GM23248 (cell line): ENCODE data around the gene DGKG. TPM values are rescaled to one million over a fixed set of nuclear protein-coding genes. Genes with fewer than 3 reads are reported as not detected.
A peak's percentile ranks its signal among the peaks of the same experiment; 100 is the strongest.

Source experiments
- DNase-seq: peaks from one replicate; pipeline ENCODE4 v3.0.0-alpha.2; 2015
- H2AFZ ChIP-seq: fragments of 200-600 bp; sonication (generic); 2 replicates; pipeline ENCODE4 v1.6.1; 2016; ENCODE audit warnings: antibody characterized with exemption
- H3F3A ChIP-seq: fragments of 200-600 bp; sonication (generic); 2 replicates; pipeline ENCODE4 v1.6.1; 2016; ENCODE audit warnings: mild to moderate bottlenecking, antibody characterized with exemption, mixed run types; ENCODE audit not compliant: insufficient read depth
- H3K27ac ChIP-seq: fragments of 200-600 bp; sonication (generic); 2 replicates; pipeline ENCODE4 v1.5.1; 2016; ENCODE audit warnings: mild to moderate bottlenecking
- H3K27me3 ChIP-seq: fragments of 200-600 bp; sonication (generic); replicated peaks from 2 replicates; pipeline ENCODE4 v1.6.1; 2016; ENCODE audit warnings: mild to moderate bottlenecking; ENCODE audit not compliant: insufficient read depth
- H3K36me3 ChIP-seq: fragments of 200-600 bp; sonication (generic); 2 replicates; pipeline ENCODE4 v1.6.1; 2016; ENCODE audit warnings: low read depth, mild to moderate bottlenecking
- H3K4me1 ChIP-seq: fragments of 200-600 bp; sonication (generic); 2 replicates; pipeline ENCODE4 v1.6.1; 2016; ENCODE audit warnings: mild to moderate bottlenecking; ENCODE audit not compliant: insufficient read depth
- H3K4me2 ChIP-seq: fragments of 200-600 bp; sonication (generic); one replicate; pipeline ENCODE4 v1.6.1; 2016; ENCODE audit warnings: mild to moderate bottlenecking; ENCODE audit not compliant: unreplicated experiment
- H3K4me3 ChIP-seq: fragments of 200-600 bp; sonication (generic); 2 replicates; pipeline ENCODE4 v1.5.1; 2016; ENCODE audit warnings: mild to moderate bottlenecking
- H3K79me2 ChIP-seq: fragments of 200-600 bp; sonication (generic); 2 replicates; pipeline ENCODE4 v1.6.1; 2016; ENCODE audit warnings: mild to moderate bottlenecking; ENCODE audit not compliant: insufficient read depth
- H3K9ac ChIP-seq: fragments of 200-600 bp; sonication (generic); 2 replicates; pipeline ENCODE4 v1.6.1; 2016; ENCODE audit warnings: mild to moderate bottlenecking
- H3K9me2 ChIP-seq: fragments of 200-600 bp; sonication (generic); 2 replicates; pipeline ENCODE4 v1.6.1; 2016; ENCODE audit warnings: mixed run types, mild to moderate bottlenecking, moderate library complexity; ENCODE audit not compliant: insufficient read depth
- H3K9me3 ChIP-seq: fragments of 200-600 bp; sonication (generic); one replicate; pipeline ENCODE4 v1.6.1; 2017; ENCODE audit warnings: low read depth
- H4K20me1 ChIP-seq: fragments of 200-600 bp; sonication (generic); 2 replicates; pipeline ENCODE4 v1.6.0; 2016; ENCODE audit not compliant: insufficient read depth
- EZH2 ChIP-seq: fragments of 200-600 bp; sonication (generic); IDR thresholded peaks from 2 replicates; pipeline ENCODE4 v1.6.1; 2018; ENCODE audit warnings: antibody characterized with exemption, mild to moderate bottlenecking; ENCODE audit not compliant: insufficient read depth, poor library complexity, severe bottlenecking
- EZH2phosphoT487 ChIP-seq: fragments of 200-600 bp; sonication (generic); IDR thresholded peaks from 2 replicates; pipeline ENCODE4 v1.6.1; 2018; ENCODE audit warnings: antibody characterized with exemption, moderate library complexity, mild to moderate bottlenecking, low read depth; ENCODE audit not compliant: insufficient read depth
- WGBS, 2 experiments: methylation state at CpG; one replicate each; pipeline ENCODE4 v1.1.6; 2015 to 2017; ENCODE audit warnings: low lambda C conversion rate in 2 of 2, low coverage in 1 of 2; ENCODE audit errors: missing lambda C conversion rate in 2 of 2; 5-methylcytosine and 5-hydroxymethylcytosine counted together
- in situ Hi-C: fragments of 300-500 bp; cut with MboI; formaldehyde crosslinking; loops from 2 replicates; pipeline ENCODE4 v1.15.0; 2020
- polyA plus RNA-seq: library from polyadenylated mRNA; unstranded; fragments of >200 nt; fragmentation: Nextera tagmentation; extraction: Ambion mirVana; gene quantifications from 2 replicates; pipeline ENCODE4 v1.2.1, GENCODE V29; 2016
- total RNA-seq: library from RNA; depleted of rRNA; stranded (reverse); fragments of >200 nt; shearing (Covaris generic); gene quantifications from 2 replicates; pipeline ENCODE4 v1.2.3, GENCODE V29; 2014

Gene DGKG
- total and polyA plus RNA-seq, 2 experiments from 2014 or later = not detected

DNA sequence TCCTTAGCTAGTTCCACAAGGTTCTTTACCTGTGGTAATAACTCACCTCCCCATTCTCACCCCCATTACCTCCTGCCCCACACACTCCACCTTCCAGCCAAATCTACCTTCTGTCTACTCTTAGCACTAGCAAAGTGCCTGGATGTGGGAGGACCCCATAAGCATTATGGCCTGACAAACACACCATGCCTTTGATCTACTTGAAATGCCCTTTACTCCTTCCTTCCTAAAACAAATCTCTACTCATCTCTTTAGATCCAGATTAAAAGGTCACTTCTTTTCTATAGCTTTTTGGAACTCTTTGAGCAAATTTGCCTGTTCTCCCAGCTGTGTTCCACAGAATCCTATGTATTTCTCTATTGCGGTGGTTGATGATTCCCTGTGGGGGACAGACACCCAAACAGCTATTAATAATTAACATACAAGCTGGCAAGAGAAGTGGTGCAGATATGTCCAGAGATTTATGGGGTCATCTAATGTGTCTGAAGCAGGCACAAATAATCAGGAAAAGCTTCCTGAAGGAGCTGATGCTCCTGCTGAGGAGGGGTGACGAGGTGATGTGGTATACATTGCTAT is 34.0 kb downstream of the DGKG start:
- no peak for DNase-seq

DNA sequence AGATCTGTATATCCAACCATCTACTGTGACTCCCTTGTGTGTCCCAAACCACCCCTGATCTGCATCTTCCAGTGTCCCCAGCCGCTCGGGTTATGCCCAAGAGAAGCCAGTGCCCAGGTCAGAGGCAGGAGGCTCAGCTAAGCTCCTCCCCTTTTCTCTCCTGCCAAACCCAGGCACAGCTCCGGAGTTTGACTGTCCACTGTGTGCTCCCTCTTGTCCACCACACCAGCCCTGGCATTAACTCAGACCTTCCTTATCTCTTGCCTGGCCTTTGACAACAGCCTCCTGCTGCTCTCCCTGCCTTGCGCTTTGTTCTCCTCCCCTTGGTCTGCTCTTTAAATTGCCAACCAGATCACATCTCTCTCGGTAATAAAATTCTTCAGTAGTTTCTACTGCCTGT is 39.3 kb downstream of the DGKG start:
- Histone ChIP-seq H3K4me3 (no peak overlapping the region), H3K79me2 (no peaks in the 10 kb centered on the region), H2AFZ (no peak overlapping the region), H3K9me3 (no peaks in the 10 kb centered on the region), H3K4me1 (no peaks in the 10 kb centered on the region), H3F3A (peaks cover 8% of the 10 kb centered on the region; the same call in 1 of the 2 replicates), H4K20me1 (no peaks in the 10 kb centered on the region), H3K27me3 (peaks cover 56% of the 10 kb centered on the region), H3K9ac (no peak overlapping the region), H3K9me2 (no peaks in the 10 kb centered on the region), H3K4me2 (no peak overlapping the region), H3K36me3 (no peaks in the 10 kb centered on the region), H3K27ac (no peak overlapping the region)
- DNase-seq = no peak
- WGBS, 2 experiments = 59 to 64% methylated on average over 5 of the region's 5 CpGs
- in situ Hi-C loops = no loop called here
- TF ChIP-seq EZH2phosphoT487 (no peak), EZH2 (no peak)

More for the DNA sequence above, 34.0 kb downstream of the DGKG start:
- peaks cover 60% of the 10 kb centered on the region for H3K27me3 ChIP-seq
- no peak overlapping the region for H3K9ac ChIP-seq
- no peaks in the 10 kb centered on the region for H3K9me2 ChIP-seq
- no peak overlapping the region for H3K27ac ChIP-seq
- H3K9me3 ChIP-seq = no peaks in the 10 kb centered on the region
- no peak for TF ChIP-seq EZH2phosphoT487
- no peak for TF ChIP-seq EZH2
- H4K20me1 ChIP-seq = no peaks in the 10 kb centered on the region
- 19 to 26% methylated on average over 2 of the region's 2 CpGs for WGBS, 2 experiments
- no peaks in the 10 kb centered on the region for H3K79me2 ChIP-seq
- H3F3A ChIP-seq = no peaks in the 10 kb centered on the region
- H3K4me3 ChIP-seq = no peak overlapping the region
- no peak overlapping the region for H3K4me2 ChIP-seq
- H3K36me3 ChIP-seq = no peaks in the 10 kb centered on the region
- H2AFZ ChIP-seq = no peak overlapping the region
- in situ Hi-C loops = no loop called here
- no peaks in the 10 kb centered on the region for H3K4me1 ChIP-seq

DNA sequence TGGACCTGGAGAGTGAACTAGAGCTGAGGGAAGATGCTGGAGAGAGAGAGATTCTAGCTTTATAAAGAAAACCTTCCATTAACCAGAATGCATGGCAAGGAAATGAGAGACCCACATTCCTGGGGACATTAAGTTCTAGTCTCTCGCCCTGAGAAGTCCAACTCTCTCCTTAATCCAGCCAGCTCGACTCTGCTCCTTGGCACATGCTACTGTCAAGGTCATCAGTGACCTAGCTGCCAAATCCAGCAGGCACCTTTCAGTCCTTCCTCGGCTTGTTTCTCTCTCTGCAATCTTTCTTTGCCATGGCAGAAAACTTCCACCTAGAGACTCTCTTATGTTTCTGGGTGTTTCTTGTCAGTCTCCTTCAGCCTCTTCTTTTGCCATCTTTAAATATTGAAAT is 40.3 kb downstream of the DGKG start:
- in situ Hi-C loops = no loop called here
- no peak for TF ChIP-seq EZH2phosphoT487
- TF ChIP-seq EZH2 = no peak
- WGBS, 2 experiments = 34% methylated on average over 3 of the region's 3 CpGs

DNA sequence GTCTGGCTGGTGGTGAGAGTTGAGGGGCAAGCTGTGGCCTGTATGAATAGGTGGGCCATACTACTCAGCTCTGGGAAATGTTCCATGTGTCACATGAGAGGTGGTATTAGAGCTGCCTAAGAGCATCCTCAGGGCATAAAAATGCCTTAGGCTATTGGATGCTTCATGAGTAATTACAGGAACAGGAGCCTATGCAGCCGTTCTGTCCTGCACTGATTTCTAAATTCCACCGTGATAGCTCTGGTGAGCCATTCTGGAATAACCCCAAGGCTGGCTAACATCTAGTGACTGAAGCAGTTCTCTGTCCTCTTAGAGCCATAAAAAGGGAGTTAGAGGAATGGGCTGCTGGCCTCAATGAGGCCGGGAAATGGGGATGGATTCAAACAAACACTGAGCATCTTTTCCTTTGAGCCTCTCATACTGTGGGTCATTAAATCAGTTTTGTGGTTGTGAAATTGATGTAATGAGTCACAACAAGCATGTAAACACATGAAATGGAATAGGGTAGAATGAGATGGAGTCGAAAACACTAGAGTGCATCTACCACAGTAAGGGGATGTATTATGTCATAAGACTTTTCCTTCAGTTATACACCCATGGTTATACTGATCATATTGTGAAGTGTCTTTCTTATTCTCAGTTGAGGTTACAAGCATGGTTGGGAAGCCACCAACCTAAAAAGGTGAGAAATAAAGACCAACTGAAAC is 41.0 kb downstream of the DGKG start:
- peak; percentile 41 for DNase-seq

More for the DNA sequence above, 40.3 kb downstream of the DGKG start:
- H4K20me1 ChIP-seq = no peaks in the 10 kb centered on the region
- no peak for DNase-seq
- H3K27ac ChIP-seq = no peak overlapping the region
- H3K4me1 ChIP-seq = no peaks in the 10 kb centered on the region
- no peaks in the 10 kb centered on the region for H3K36me3 ChIP-seq
- no peak overlapping the region for H2AFZ ChIP-seq
- H3K27me3 ChIP-seq = peaks cover 55% of the 10 kb centered on the region
- no peak overlapping the region for H3K9ac ChIP-seq
- no peaks in the 10 kb centered on the region for H3K9me3 ChIP-seq
- no peaks in the 10 kb centered on the region for H3K9me2 ChIP-seq
- no peak overlapping the region for H3K4me3 ChIP-seq
- H3F3A ChIP-seq = peaks cover 8% of the 10 kb centered on the region; the same call in 1 of the 2 replicates
- H3K4me2 ChIP-seq = no peak overlapping the region
- no peaks in the 10 kb centered on the region for H3K79me2 ChIP-seq

More for the DNA sequence above, 41.0 kb downstream of the DGKG start:
- Histone ChIP-seq H3K79me2 (no peaks in the 10 kb centered on the region), H2AFZ (no peak overlapping the region), H3K27ac (no peak overlapping the region), H3K9me3 (no peaks in the 10 kb centered on the region), H3K36me3 (no peaks in the 10 kb centered on the region), H3K9me2 (no peaks in the 10 kb centered on the region), H4K20me1 (no peaks in the 10 kb centered on the region), H3F3A (peaks cover 8% of the 10 kb centered on the region; the same call in 1 of the 2 replicates), H3K4me3 (no peak overlapping the region), H3K27me3 (peaks cover 55% of the 10 kb centered on the region), H3K4me2 (no peak overlapping the region), H3K4me1 (no peaks in the 10 kb centered on the region), H3K9ac (no peak overlapping the region)
- TF ChIP-seq EZH2 = no peak
- TF ChIP-seq EZH2phosphoT487 = no peak
- in situ Hi-C loops = no loop called here
- 30 to 31% methylated on average over 4 of the region's 4 CpGs for WGBS, 2 experiments
